ENCODE measurements around the gene GRHPR. TPM values are rescaled to one million over a fixed set of nuclear protein-coding genes. Genes with fewer than 3 reads are reported as not detected.
A peak's percentile ranks its signal among the peaks of the same experiment; 100 is the strongest.
"Not testable (repeated sequence)": the region's sequence is repeated elsewhere in the genome, so short reads cannot be mapped to it uniquely, and the experiment has no call there.

GRHPR gene
- total RNA-seq, 2 experiments from 2014 or later, result 106 to 135 TPM

DNA sequence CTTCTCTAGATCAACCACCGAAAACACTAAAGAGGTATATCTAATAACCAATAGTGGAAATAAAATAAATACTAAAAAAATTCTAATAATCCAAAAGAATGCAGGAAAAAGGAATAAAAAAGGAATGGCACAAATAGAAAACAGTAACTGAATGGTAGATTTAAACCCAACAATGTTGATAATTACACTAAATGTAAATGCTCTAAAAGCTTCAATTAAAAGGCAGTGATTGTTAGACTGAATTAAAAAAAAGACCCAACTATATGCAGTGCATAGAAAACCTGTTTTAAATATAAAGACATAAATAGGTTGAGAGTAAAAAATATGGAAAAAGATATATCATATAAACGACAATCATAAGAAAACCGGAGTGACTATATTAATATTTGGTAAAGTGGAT is 51.9 kb downstream of the GRHPR start:
- ChIA-PET CTCF (ENCODE audit: unreplicated experiment) (no interaction called here), POLR2A (interaction anchor here (1.2 kb wide), 1 partner anchor 9 kb away, joined by 3 read pairs; no protein-coding TSS in a partner anchor)
- no peaks in the 10 kb centered on the region for H4K20me1 ChIP-seq (ENCODE audit: insufficient read depth, low read length)
- no peaks in the 10 kb centered on the region for H3K36me3 ChIP-seq (ENCODE audit: insufficient read depth, low read length)
- BruUV-seq (replicated peaks), result no TSS peak
- no peak overlapping the region for H2AFZ ChIP-seq (ENCODE audit: low read length)
- no peaks in the 10 kb centered on the region for H3K79me2 ChIP-seq (ENCODE audit: insufficient read depth, low read depth, low read length)
- intact Hi-C loops (cut with micrococcal nuclease; ENCODE audit: unreplicated experiment), result no loop called here
- peaks cover 8% of the 10 kb centered on the region; the same call in 1 of the 2 replicates for H3K9me3 ChIP-seq (ENCODE audit: low read length)
- peaks cover 21% of the 10 kb centered on the region for H3K4me1 ChIP-seq (ENCODE audit: insufficient read depth, low read length, poor library complexity, severe bottlenecking)
- H3K9me2 ChIP-seq (ENCODE audit: insufficient read depth, low read length), result no peaks in the 10 kb centered on the region
- no peak overlapping the region for H3K4me3 ChIP-seq (ENCODE audit: low read depth, low read length, poor library complexity, severe bottlenecking)
- TF ChIP-seq EZH2phosphoT487 (IDR thresholded peaks at IDR 0.05; ENCODE audit: borderline replicate concordance, low read depth, low read length), result no peak
- TF ChIP-seq, protein P1, sequence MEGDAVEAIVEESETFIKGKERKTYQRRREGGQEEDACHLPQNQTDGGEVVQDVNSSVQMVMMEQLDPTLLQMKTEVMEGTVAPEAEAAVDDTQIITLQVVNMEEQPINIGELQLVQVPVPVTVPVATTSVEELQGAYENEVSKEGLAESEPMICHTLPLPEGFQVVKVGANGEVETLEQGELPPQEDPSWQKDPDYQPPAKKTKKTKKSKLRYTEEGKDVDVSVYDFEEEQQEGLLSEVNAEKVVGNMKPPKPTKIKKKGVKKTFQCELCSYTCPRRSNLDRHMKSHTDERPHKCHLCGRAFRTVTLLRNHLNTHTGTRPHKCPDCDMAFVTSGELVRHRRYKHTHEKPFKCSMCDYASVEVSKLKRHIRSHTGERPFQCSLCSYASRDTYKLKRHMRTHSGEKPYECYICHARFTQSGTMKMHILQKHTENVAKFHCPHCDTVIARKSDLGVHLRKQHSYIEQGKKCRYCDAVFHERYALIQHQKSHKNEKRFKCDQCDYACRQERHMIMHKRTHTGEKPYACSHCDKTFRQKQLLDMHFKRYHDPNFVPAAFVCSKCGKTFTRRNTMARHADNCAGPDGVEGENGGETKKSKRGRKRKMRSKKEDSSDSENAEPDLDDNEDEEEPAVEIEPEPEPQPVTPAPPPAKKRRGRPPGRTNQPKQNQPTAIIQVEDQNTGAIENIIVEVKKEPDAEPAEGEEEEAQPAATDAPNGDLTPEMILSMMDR (conservative IDR thresholded peaks at IDR 0.05; ENCODE audit: low read length), result no peak
- no peak overlapping the region for H3K4me2 ChIP-seq (ENCODE audit: low read length)
- no peak overlapping the region for H3K27ac ChIP-seq (ENCODE audit: low read depth, low read length, poor library complexity, severe bottlenecking)
- no peak for DNase-seq (ENCODE audit: low spot score)

DNA sequence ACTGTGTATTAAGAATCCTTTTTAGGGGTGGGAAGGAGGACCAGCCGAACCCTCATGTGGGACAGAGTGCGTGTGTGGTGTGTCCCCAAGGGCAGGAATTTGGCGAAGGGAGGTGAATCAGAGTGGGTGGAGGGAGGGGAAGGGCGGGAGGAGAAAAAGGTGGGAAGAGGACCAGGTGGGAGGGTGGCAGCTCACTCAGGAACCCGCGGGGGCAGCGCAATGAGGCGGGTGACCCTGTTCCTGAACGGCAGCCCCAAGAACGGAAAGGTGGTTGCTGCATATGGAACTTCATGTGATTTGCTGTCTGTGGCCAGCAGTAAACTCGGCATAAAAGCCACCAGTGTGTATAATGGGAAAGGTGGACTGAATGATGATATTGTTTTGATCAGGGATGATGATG is 54.4 kb downstream of the GRHPR start:
- Histone ChIP-seq H3K27ac (ENCODE audit: low read depth, low read length, poor library complexity, severe bottlenecking) (no peak overlapping the region), H3K9me2 (ENCODE audit: insufficient read depth, low read length) (no peaks in the 10 kb centered on the region), H3K9me3 (ENCODE audit: low read length) (peaks cover 8% of the 10 kb centered on the region; the same call in 1 of the 2 replicates), H3K4me1 (ENCODE audit: insufficient read depth, low read length, poor library complexity, severe bottlenecking) (peaks cover 24% of the 10 kb centered on the region), H3K4me2 (ENCODE audit: low read length) (no peak overlapping the region), H3K36me3 (ENCODE audit: insufficient read depth, low read length) (no peaks in the 10 kb centered on the region), H3K79me2 (ENCODE audit: insufficient read depth, low read depth, low read length) (no peaks in the 10 kb centered on the region), H4K20me1 (ENCODE audit: insufficient read depth, low read length) (no peaks in the 10 kb centered on the region), H3K4me3 (ENCODE audit: low read depth, low read length, poor library complexity, severe bottlenecking) (no peak overlapping the region), H2AFZ (ENCODE audit: low read length) (no peak overlapping the region)
- no TSS peak for BruUV-seq (replicated peaks)
- intact Hi-C loops (cut with micrococcal nuclease; ENCODE audit: unreplicated experiment), result no loop called here
- ChIA-PET POLR2A (no interaction called here), CTCF (ENCODE audit: unreplicated experiment) (no interaction called here)
- no peak for DNase-seq (ENCODE audit: low spot score)
- TF ChIP-seq, protein P1 (conservative IDR thresholded peaks at IDR 0.05; ENCODE audit: low read length), result no peak
- no peak for TF ChIP-seq EZH2phosphoT487 (IDR thresholded peaks at IDR 0.05; ENCODE audit: borderline replicate concordance, low read depth, low read length)

GRCh38 chr9:37477443-37477842 is 54.9 kb downstream of the GRHPR start:
- H3K9me3 ChIP-seq (ENCODE audit: low read length); DNase-seq (ENCODE audit: low spot score); H3K79me2 ChIP-seq (ENCODE audit: insufficient read depth, low read depth, low read length); H3K4me3 ChIP-seq (ENCODE audit: low read depth, low read length, poor library complexity, severe bottlenecking); BruUV-seq (replicated peaks); H2AFZ ChIP-seq (ENCODE audit: low read length); H3K27ac ChIP-seq (ENCODE audit: low read depth, low read length, poor library complexity, severe bottlenecking); intact Hi-C loops (cut with micrococcal nuclease; ENCODE audit: unreplicated experiment); H3K9me2 ChIP-seq (ENCODE audit: insufficient read depth, low read length); H4K20me1 ChIP-seq (ENCODE audit: insufficient read depth, low read length); H3K36me3 ChIP-seq (ENCODE audit: insufficient read depth, low read length); CTCF ChIA-PET (ENCODE audit: unreplicated experiment): not testable (repeated sequence)
- POLR2A ChIA-PET, result interaction anchor here (0.6 kb wide), 1 partner anchor 1007 kb away, joined by 3 read pairs; no protein-coding TSS in a partner anchor
- 0 out of 2 replicates have a peak overlapping the region, but pooled peaks have one; percentile 28 for H3K4me2 ChIP-seq (ENCODE audit: low read length)
- peaks cover 20% of the 10 kb centered on the region for H3K4me1 ChIP-seq (ENCODE audit: insufficient read depth, low read length, poor library complexity, severe bottlenecking)

GRCh38 chr9:37477987-37478619 is 55.6 kb downstream of the GRHPR start:
- H3K36me3 ChIP-seq (ENCODE audit: insufficient read depth, low read length); intact Hi-C loops (cut with micrococcal nuclease; ENCODE audit: unreplicated experiment); H4K20me1 ChIP-seq (ENCODE audit: insufficient read depth, low read length); CTCF ChIA-PET (ENCODE audit: unreplicated experiment); H3K27ac ChIP-seq (ENCODE audit: low read depth, low read length, poor library complexity, severe bottlenecking); H3K9me3 ChIP-seq (ENCODE audit: low read length); H3K4me3 ChIP-seq (ENCODE audit: low read depth, low read length, poor library complexity, severe bottlenecking); H3K79me2 ChIP-seq (ENCODE audit: insufficient read depth, low read depth, low read length); H3K9me2 ChIP-seq (ENCODE audit: insufficient read depth, low read length); BruUV-seq (replicated peaks): not testable (repeated sequence)
- Histone ChIP-seq H2AFZ (ENCODE audit: low read length) (0 out of 2 replicates have a peak overlapping the region, but pooled peaks have one; percentile 41), H3K4me2 (ENCODE audit: low read length) (peak overlapping the region; percentile 28; the same call in 1 of the 2 replicates), H3K4me1 (ENCODE audit: insufficient read depth, low read length, poor library complexity, severe bottlenecking) (peaks cover 19% of the 10 kb centered on the region)
- POLR2A ChIA-PET, result interaction anchor here (0.6 to 0.8 kb wide), 2 partner anchors 12 to 1008 kb away, joined by 3 read pairs; no protein-coding TSS in a partner anchor
- peak; percentile 28 for DNase-seq (ENCODE audit: low spot score)
